HG03469 (cell line): ENCODE results near the gene HMG20A.
"Not testable (repeated sequence)": the region's sequence is repeated elsewhere in the genome, so short reads cannot be mapped to it uniquely, and the experiment has no call there.

Experiments
- ATAC-seq: cut with Tn5 transposase; IDR thresholded peaks from one replicate; pipeline ENCODE4 v1.9.1; 2021; ENCODE audit warnings: mild to moderate bottlenecking, moderate library complexity, moderate number of reproducible peaks; ENCODE audit not compliant: unreplicated experiment

The HMG20A gene

GRCh38 chr15:77406173-77406759, 14.4 kb upstream of the HMG20A start:
- not testable (repeated sequence) for ATAC-seq

- ATAC-seq = no peak
Measured at GRCh38 chr15:77406846-77407245, 13.8 kb upstream of the HMG20A start.

- ATAC-seq = no peak
Measured at GRCh38 chr15:77409259-77410156, 11.2 kb upstream of the HMG20A start.

GRCh38 chr15:77410157-77410500, 10.6 kb upstream of the HMG20A start:
- ATAC-seq = not testable (repeated sequence)

- ATAC-seq = no peak
Measured at GRCh38 chr15:77410701-77411618, 9.7 kb upstream of the HMG20A start.

GRCh38 chr15:77411619-77411976, 9.1 kb upstream of the HMG20A start:
- no peak for ATAC-seq

GRCh38 chr15:77412972-77413698, 7.6 kb upstream of the HMG20A start:
- ATAC-seq = no peak

GRCh38 chr15:77413699-77414349, 6.9 kb upstream of the HMG20A start:
- ATAC-seq = no peak

GRCh38 chr15:77414789-77415442, 5.8 kb upstream of the HMG20A start:
- no peak for ATAC-seq

GRCh38 chr15:77415450-77416147, 5.1 kb upstream of the HMG20A start:
- no peak for ATAC-seq

- no peak for ATAC-seq
Measured at GRCh38 chr15:77416148-77416455, 4.6 kb upstream of the HMG20A start.

- ATAC-seq = no peak
Measured at GRCh38 chr15:77416954-77417353, 3.7 kb upstream of the HMG20A start.

GRCh38 chr15:77417602-77418001, 3.1 kb upstream of the HMG20A start:
- no peak for ATAC-seq

- ATAC-seq = no peak
Measured at GRCh38 chr15:77418391-77418965, 2.2 kb upstream of the HMG20A start.

GRCh38 chr15:77418966-77419835, 1.5 kb upstream of the HMG20A start:
- ATAC-seq = peak; percentile 15

- ATAC-seq = peak; percentile 70
Measured at GRCh38 chr15:77419836-77420609, 665 bp upstream of the HMG20A start, which contains the start of gene PEAK1. PEAK1 (minus strand) TSS chr15:77420104; CDS start chr15:77181926, 238,178 bp downstream.

GRCh38 chr15:77421370-77421700, 647 bp downstream of the HMG20A start:
- no peak for ATAC-seq
